ENCODE measurements around the gene FAM200B. TPM values are rescaled to one million over a fixed set of nuclear protein-coding genes. Genes with fewer than 3 reads are reported as not detected.

The FAM200B gene
- total RNA-seq (10 to 100 TPM; 18.5 to 22.1 TPM), total RNA-seq (2.6 to 27.0 (median 9.9) reads per million in 172 experiments)
- 46.1 TPM for polyA plus RNA-seq (2013, experiment 1 of 2)
- 36.2 TPM for polyA plus RNA-seq (2013, experiment 2 of 2)

GRCh38 chr4:15681372-15682241, at the start of gene FAM200B:
FAM200B (plus strand) TSS chr4:15681827; CDS start chr4:15686978, 5,151 bp downstream.
- Histone ChIP-seq H3K36me3 (ENCODE audit: insufficient read depth, low read length) (peaks cover 8% of the 10 kb centered on the region), H3K4me1 (ENCODE audit: insufficient read depth, low read length) (peaks cover 6% of the 10 kb centered on the region), H3K27me3 (ENCODE audit: control insufficient read depth in 1 of 2, insufficient read depth in 2 of 2, low read length in 2 of 2) (no peaks in the 10 kb centered on the region), H3K4me3 (ENCODE audit: low read length) (peak within 1 kb of the TSS; percentile 84), H3K27ac (ENCODE audit: low read depth in 1 of 2, low read length in 2 of 2) (peak within 1 kb of the TSS; percentile 71 to 77), H3K9me3 (ENCODE audit: control insufficient read depth in 1 of 2, insufficient read depth in 1 of 2, low read length in 2 of 2) (no peaks in the 10 kb centered on the region)
- intact Hi-C loops (cut with DNase I, micrococcal nuclease) = loop anchor here (1.0 to 5.0 kb wide), 4 partner anchors 26 to 679 kb away; partner anchors contain the start of genes FBXL5 (in 2 of the 2) and CPEB2 (in 1 of the 2)
- H3K27me3 Mint-ChIP-seq = no peaks in the 10 kb centered on the region
- ATAC-seq (ENCODE audit: poor library complexity) (peak; percentile 96), DNase-seq (peak; percentile 92 to 98 (median 96))
- peaks cover 33% of the 10 kb centered on the region for H3K36me3 Mint-ChIP-seq (ENCODE audit: low read depth)
- H3K4me1 Mint-ChIP-seq (ENCODE audit: low read depth) = peaks cover 47% of the 10 kb centered on the region
- no peak for TF ChIP-seq CTCF (IDR thresholded peaks at IDR 0.05)
- H3K4me3 Mint-ChIP-seq = peak within 1 kb of the TSS; percentile 94
- CTCF ChIA-PET = interaction anchor here (1.0 to 1.6 kb wide), 3 partner anchors 27 to 85 kb away, joined by 3 to 5 read pairs (median 3); no protein-coding TSS in a partner anchor
- H3K9me3 Mint-ChIP-seq = no peaks in the 10 kb centered on the region
- POLR2A ChIA-PET = interaction anchor here (0.7 to 4.2 kb wide), 10 partner anchors 19 to 678 kb away, joined by 3 to 42 read pairs (median 5); partner anchors contain the start of genes BST1 and FBXL5
- H3K27ac Mint-ChIP-seq = peak within 1 kb of the TSS; percentile 93

GRCh38 chr4:15636818-15637217, 44.8 kb upstream of the FAM200B start:
- no peak for TF ChIP-seq CTCF (IDR thresholded peaks at IDR 0.05)
- H3K36me3 ChIP-seq (ENCODE audit: insufficient read depth, low read length) = peaks cover 57% of the 10 kb centered on the region
- no peak overlapping the region for H3K4me3 ChIP-seq (ENCODE audit: low read length)
- intact Hi-C loops (cut with DNase I, micrococcal nuclease) = no loop called here
- H3K4me3 Mint-ChIP-seq = no peak overlapping the region
- H3K27me3 Mint-ChIP-seq = no peaks in the 10 kb centered on the region
- H3K27ac Mint-ChIP-seq = no peak overlapping the region
- peaks cover 10% of the 10 kb centered on the region for H3K4me1 Mint-ChIP-seq (ENCODE audit: low read depth)
- no peak overlapping the region for H3K27ac ChIP-seq (ENCODE audit: low read depth in 1 of 2, low read length in 2 of 2)
- no peaks in the 10 kb centered on the region for H3K4me1 ChIP-seq (ENCODE audit: insufficient read depth, low read length)
- no peaks in the 10 kb centered on the region for H3K9me3 ChIP-seq (ENCODE audit: control insufficient read depth in 1 of 2, insufficient read depth in 1 of 2, low read length in 2 of 2)
- peaks cover 81% of the 10 kb centered on the region for H3K36me3 Mint-ChIP-seq (ENCODE audit: low read depth)
- ChIA-PET CTCF (no interaction called here), POLR2A (interaction anchor here (1.1 kb wide), 1 partner anchor 19 kb away, joined by 3 read pairs; the partner anchor contains the start of gene FBXL5)
- no peak for DNase-seq
- no peak for ATAC-seq (ENCODE audit: poor library complexity)
- H3K27me3 ChIP-seq (ENCODE audit: control insufficient read depth in 1 of 2, insufficient read depth in 2 of 2, low read length in 2 of 2) = no peaks in the 10 kb centered on the region
- H3K9me3 Mint-ChIP-seq = no peaks in the 10 kb centered on the region

- Histone ChIP-seq H3K4me3 (ENCODE audit: low read length) (no peak overlapping the region), H3K27ac (ENCODE audit: low read depth in 1 of 2, low read length in 2 of 2) (no peak overlapping the region), H3K27me3 (ENCODE audit: control insufficient read depth in 1 of 2, insufficient read depth in 2 of 2, low read length in 2 of 2) (no peaks in the 10 kb centered on the region), H3K4me1 (ENCODE audit: insufficient read depth, low read length) (no peaks in the 10 kb centered on the region), H3K36me3 (ENCODE audit: insufficient read depth, low read length) (peaks cover 57% of the 10 kb centered on the region), H3K9me3 (ENCODE audit: control insufficient read depth in 1 of 2, insufficient read depth in 1 of 2, low read length in 2 of 2) (no peaks in the 10 kb centered on the region)
- Mint-ChIP-seq H3K27ac (no peak overlapping the region), H3K9me3 (no peaks in the 10 kb centered on the region), H3K27me3 (no peaks in the 10 kb centered on the region), H3K36me3 (ENCODE audit: low read depth) (peaks cover 78% of the 10 kb centered on the region), H3K4me3 (no peak overlapping the region), H3K4me1 (ENCODE audit: low read depth) (peaks cover 20% of the 10 kb centered on the region)
- ChIA-PET CTCF (no interaction called here), POLR2A (no interaction called here)
- TF ChIP-seq CTCF (IDR thresholded peaks at IDR 0.05) = no peak
- DNase-seq (no peak), ATAC-seq (ENCODE audit: poor library complexity) (no peak)
- intact Hi-C loops (cut with DNase I, micrococcal nuclease) = no loop called here
Observed at GRCh38 chr4:15638418-15638817, 43.2 kb upstream of the FAM200B start.
